GM10266 (cell line): Measurements from ENCODE around the gene UBP1.

Source experiments
- DNase-seq: peaks from one replicate; pipeline ENCODE4 v3.0.0; 2012; ENCODE audit errors: extremely low spot score
- TF ChIP-seq, protein P1 (sequence below): IDR thresholded peaks from 2 replicates; pipeline ENCODE4 v1.5.1; 2012; ENCODE audit warnings: mild to moderate bottlenecking, low read depth; ENCODE audit not compliant: control insufficient read depth, insufficient read depth; ENCODE audit errors: missing control alignments

UBP1 gene

GRCh38 chr3:33395900-33396299, 44.3 kb downstream of the UBP1 start:
- TF ChIP-seq, protein P1, sequence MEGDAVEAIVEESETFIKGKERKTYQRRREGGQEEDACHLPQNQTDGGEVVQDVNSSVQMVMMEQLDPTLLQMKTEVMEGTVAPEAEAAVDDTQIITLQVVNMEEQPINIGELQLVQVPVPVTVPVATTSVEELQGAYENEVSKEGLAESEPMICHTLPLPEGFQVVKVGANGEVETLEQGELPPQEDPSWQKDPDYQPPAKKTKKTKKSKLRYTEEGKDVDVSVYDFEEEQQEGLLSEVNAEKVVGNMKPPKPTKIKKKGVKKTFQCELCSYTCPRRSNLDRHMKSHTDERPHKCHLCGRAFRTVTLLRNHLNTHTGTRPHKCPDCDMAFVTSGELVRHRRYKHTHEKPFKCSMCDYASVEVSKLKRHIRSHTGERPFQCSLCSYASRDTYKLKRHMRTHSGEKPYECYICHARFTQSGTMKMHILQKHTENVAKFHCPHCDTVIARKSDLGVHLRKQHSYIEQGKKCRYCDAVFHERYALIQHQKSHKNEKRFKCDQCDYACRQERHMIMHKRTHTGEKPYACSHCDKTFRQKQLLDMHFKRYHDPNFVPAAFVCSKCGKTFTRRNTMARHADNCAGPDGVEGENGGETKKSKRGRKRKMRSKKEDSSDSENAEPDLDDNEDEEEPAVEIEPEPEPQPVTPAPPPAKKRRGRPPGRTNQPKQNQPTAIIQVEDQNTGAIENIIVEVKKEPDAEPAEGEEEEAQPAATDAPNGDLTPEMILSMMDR = no peak
- no peak for DNase-seq

DNA sequence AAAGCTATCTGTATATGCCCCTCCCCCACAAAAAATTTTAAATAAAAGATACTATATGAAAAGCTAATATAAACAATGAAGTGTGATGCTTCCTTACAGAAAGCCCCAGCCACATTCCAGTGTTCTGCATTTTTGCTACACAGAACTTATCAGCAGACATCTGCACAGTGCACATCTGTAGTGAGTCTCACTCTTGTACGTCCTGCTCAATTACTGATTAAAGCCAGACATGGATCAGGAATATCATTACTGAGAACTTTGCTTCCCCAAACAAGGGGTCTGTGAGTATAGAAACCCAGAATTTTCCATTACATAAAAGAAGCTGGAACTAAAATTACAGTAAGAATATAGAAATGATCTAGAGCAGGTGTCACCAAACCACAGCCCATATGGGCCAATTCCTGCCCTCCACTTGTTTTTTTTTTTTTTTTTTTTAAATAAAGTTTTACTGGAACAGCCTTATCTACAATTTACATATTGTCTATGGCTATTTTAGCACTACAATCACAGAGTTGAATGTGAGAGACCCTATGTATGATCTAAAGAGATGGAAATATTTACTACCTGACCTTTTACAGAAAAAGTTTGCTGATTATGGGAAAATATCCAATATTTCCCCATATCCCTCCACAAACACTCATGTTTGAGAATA, 45.7 kb downstream of the UBP1 start:
- TF ChIP-seq, protein P1 = no peak
- DNase-seq = no peak

DNA sequence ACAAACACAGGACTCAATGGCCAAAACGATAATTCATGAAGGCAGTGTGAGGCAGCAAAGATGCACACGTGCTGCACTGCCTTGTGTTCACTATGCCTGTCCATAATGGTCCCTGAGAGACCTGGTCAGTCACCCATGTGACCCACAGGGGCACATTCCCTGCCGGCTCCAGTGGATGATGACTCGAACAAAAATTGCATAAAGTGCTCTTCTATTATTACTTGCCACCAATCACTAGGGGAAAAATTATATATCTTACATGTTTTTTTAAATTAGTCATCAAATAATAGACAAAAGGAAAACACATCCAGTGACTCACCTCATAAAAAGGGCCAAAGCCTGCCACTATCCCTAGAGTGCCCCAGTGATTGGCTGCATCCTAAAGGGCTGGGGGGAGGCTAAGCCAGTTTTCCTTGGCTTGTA, 47.5 kb downstream of the UBP1 start:
- no peak for DNase-seq
- TF ChIP-seq, protein P1 = no peak

DNA sequence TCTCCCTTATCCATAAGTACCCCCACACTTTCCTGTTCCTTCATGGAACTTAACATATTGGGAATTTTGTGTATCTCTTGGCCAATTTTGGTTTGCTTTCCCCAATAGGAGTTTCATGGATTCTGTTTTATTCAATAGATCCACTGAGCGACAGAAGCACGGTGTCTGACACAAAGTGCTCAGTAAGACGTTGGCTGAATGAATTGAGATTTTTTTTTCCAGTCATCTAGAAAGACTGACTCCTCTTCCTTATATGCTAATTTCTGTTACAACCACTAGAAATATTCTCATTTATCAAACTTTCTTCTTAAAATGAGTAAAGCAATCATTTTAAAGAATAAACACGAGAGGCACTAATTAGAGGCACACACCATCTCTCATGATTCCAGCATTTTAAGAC, 48.1 kb downstream of the UBP1 start:
- DNase-seq = no peak
- TF ChIP-seq, protein P1 = no peak

GRCh38 chr3:33391255-33391995, 48.8 kb downstream of the UBP1 start:
- no peak for DNase-seq
- TF ChIP-seq, protein P1 = no peak

DNA sequence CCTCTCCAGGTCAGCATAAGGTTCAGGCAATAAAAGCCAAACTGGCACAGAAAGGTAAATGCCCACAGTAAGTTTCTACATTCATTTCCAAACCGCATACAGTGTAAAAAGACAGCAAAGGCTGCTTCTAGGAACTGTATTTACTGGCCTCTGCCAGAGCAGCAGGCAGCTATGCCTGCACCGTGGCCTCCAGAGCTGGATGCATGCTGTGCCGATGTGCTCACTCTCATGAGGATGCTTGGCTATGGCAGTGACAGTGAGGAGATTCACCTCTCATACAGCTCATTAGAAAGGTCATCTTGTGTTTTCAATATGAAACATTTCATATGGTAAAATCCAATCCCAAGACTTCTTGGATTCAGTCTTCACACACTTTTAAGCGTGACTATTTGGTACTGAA, 50.3 kb downstream of the UBP1 start:
- no peak for DNase-seq
- TF ChIP-seq, protein P1 = no peak
